Activated CD4-positive, alpha-beta memory T cell treated with anti-CD3 and anti-CD28 coated beads, Interleukin-2, amount 10 ng/mL, durations not matched to agents 7 days and 5 days (primary cell): Measurements from ENCODE around the gene PLA2G1B. TPM values are rescaled to one million over a fixed set of nuclear protein-coding genes. Genes with fewer than 3 reads are reported as not detected.

Source experiments
- CTCF ChIA-PET: fragments of 350-600 bp; sonication (Branson Sonifier 250); formaldehyde crosslinking; loops from one replicate; lab custom pipeline; 2021; ENCODE audit warnings: antibody characterized with exemption, inconsistent platforms; lab: Charles Lee
- POLR2A ChIA-PET: fragments of 350-600 bp; sonication (Branson Sonifier 250); formaldehyde crosslinking; loops from one replicate; lab custom pipeline; 2021; ENCODE audit warnings: antibody characterized with exemption; lab: Charles Lee
- DNase-seq: peaks from one replicate; pipeline ENCODE4 v3.0.0-alpha.2; 2020
- H3K27ac Mint-ChIP-seq: one replicate; pipeline ENCODE4 v1.8.0; 2021; ENCODE audit warnings: mild to moderate bottlenecking, mixed read lengths
- H3K27me3 Mint-ChIP-seq: one replicate; pipeline ENCODE4 v1.8.0; 2021; ENCODE audit warnings: mixed read lengths
- H3K36me3 Mint-ChIP-seq: one replicate; pipeline ENCODE4 v1.8.0; 2021; ENCODE audit warnings: low read depth, mixed read lengths
- H3K4me1 Mint-ChIP-seq: one replicate; pipeline ENCODE4 v1.8.0; 2021; ENCODE audit warnings: mixed read lengths
- H3K4me3 Mint-ChIP-seq: one replicate; pipeline ENCODE4 v1.8.0; 2021; ENCODE audit warnings: mild to moderate bottlenecking, mixed read lengths
- H3K9me3 Mint-ChIP-seq: one replicate; pipeline ENCODE4 v1.8.0; 2021; ENCODE audit warnings: mixed read lengths
- total RNA-seq, 2 experiments: library from RNA; stranded (reverse); gene quantifications; one replicate each; pipeline ENCODE4 v1.2.3, GENCODE V29; 2021

PLA2G1B gene
- total RNA-seq, 2 experiments from 2014 or later: not detected

GRCh38 chr12:120332523-120332922 is 4.9 kb upstream of the PLA2G1B start:
- Mint-ChIP-seq H3K4me3 (no peak overlapping the region), H3K4me1 (no peaks in the 10 kb centered on the region), H3K27me3 (peaks cover 7% of the 10 kb centered on the region), H3K27ac (no peak overlapping the region), H3K36me3 (peaks cover 5% of the 10 kb centered on the region), H3K9me3 (peaks cover 14% of the 10 kb centered on the region)
- ChIA-PET CTCF (no interaction called here), POLR2A (no interaction called here)
- DNase-seq: no peak

GRCh38 chr12:120332041-120332440 is 4.5 kb upstream of the PLA2G1B start:
- DNase-seq: no peak
- Mint-ChIP-seq H3K27me3 (peaks cover 5% of the 10 kb centered on the region), H3K9me3 (peaks cover 10% of the 10 kb centered on the region), H3K4me1 (no peaks in the 10 kb centered on the region), H3K36me3 (peaks cover 3% of the 10 kb centered on the region), H3K27ac (no peak overlapping the region), H3K4me3 (no peak overlapping the region)
- CTCF ChIA-PET: no interaction called here
- POLR2A ChIA-PET: no interaction called here

- H3K36me3 Mint-ChIP-seq: no peaks in the 10 kb centered on the region
- DNase-seq: no peak
- no peak overlapping the region for H3K4me3 Mint-ChIP-seq
- no peaks in the 10 kb centered on the region for H3K4me1 Mint-ChIP-seq
- no peak overlapping the region for H3K27ac Mint-ChIP-seq
- CTCF ChIA-PET: no interaction called here
- peaks cover 5% of the 10 kb centered on the region for H3K27me3 Mint-ChIP-seq
- POLR2A ChIA-PET: no interaction called here
- H3K9me3 Mint-ChIP-seq: peaks cover 6% of the 10 kb centered on the region
These were observed 3.8 kb upstream of the PLA2G1B start for GRCh38 chr12:120331390-120331789.

GRCh38 chr12:120328228-120328627 is 649 bp upstream of the PLA2G1B start:
- Mint-ChIP-seq H3K27ac (no peak overlapping the region), H3K4me1 (peaks cover 7% of the 10 kb centered on the region), H3K4me3 (no peak overlapping the region), H3K9me3 (no peaks in the 10 kb centered on the region), H3K27me3 (peaks cover 3% of the 10 kb centered on the region), H3K36me3 (no peaks in the 10 kb centered on the region)
- POLR2A ChIA-PET: no interaction called here
- CTCF ChIA-PET: no interaction called here
- no peak for DNase-seq

GRCh38 chr12:120324841-120325417 is 2.6 kb downstream of the PLA2G1B start:
- ChIA-PET POLR2A (interaction anchor here (4.0 kb wide), 1 partner anchor 33 kb away, joined by 19 read pairs; the partner anchor contains the start of genes RNU4-1 and RNU4-2), CTCF (interaction anchor here (0.7 to 3.9 kb wide), 5 partner anchors 11 to 98 kb away, joined by 3 to 16 read pairs (median 7); partner anchors contain the start of gene SIRT4)
- Mint-ChIP-seq H3K27me3 (peaks cover 3% of the 10 kb centered on the region), H3K36me3 (no peaks in the 10 kb centered on the region), H3K4me1 (peaks cover 7% of the 10 kb centered on the region), H3K4me3 (no peak overlapping the region), H3K27ac (no peak overlapping the region), H3K9me3 (no peaks in the 10 kb centered on the region)
- DNase-seq: no peak

GRCh38 chr12:120323772-120324171 is 3.8 kb downstream of the PLA2G1B start:
- H3K36me3 Mint-ChIP-seq: no peaks in the 10 kb centered on the region
- no peak for DNase-seq
- no peak overlapping the region for H3K4me3 Mint-ChIP-seq
- H3K27ac Mint-ChIP-seq: no peak overlapping the region
- CTCF ChIA-PET: interaction anchor here (1.7 to 2.1 kb wide), 2 partner anchors 10 to 21 kb away, joined by 7 read pairs; partner anchors contain the start of gene SIRT4
- POLR2A ChIA-PET: interaction anchor here (4.0 kb wide), 1 partner anchor 32 kb away, joined by 19 read pairs; the partner anchor contains the start of genes RNU4-1 and RNU4-2
- H3K4me1 Mint-ChIP-seq: peaks cover 7% of the 10 kb centered on the region
- H3K9me3 Mint-ChIP-seq: no peaks in the 10 kb centered on the region
- peaks cover 3% of the 10 kb centered on the region for H3K27me3 Mint-ChIP-seq

GRCh38 chr12:120321382-120322202 is 6.0 kb downstream of the PLA2G1B start:
- Mint-ChIP-seq H3K4me1 (peaks cover 20% of the 10 kb centered on the region), H3K36me3 (no peaks in the 10 kb centered on the region), H3K27ac (no peak overlapping the region), H3K27me3 (peaks cover 3% of the 10 kb centered on the region), H3K4me3 (no peak overlapping the region), H3K9me3 (no peaks in the 10 kb centered on the region)
- ChIA-PET CTCF (interaction anchor here (1.1 to 2.1 kb wide), 3 partner anchors 18 to 20 kb away, joined by 3 to 7 read pairs (median 3); partner anchors contain the start of gene SIRT4), POLR2A (interaction anchor here (11.5 kb wide), 1 partner anchor 30 kb away, joined by 127 read pairs; the partner anchor contains the start of genes RNU4-1 and RNU4-2)
- DNase-seq: no peak

- POLR2A ChIA-PET: interaction anchor here (0.8 to 11.5 kb wide), 9 partner anchors 9 to 1082 kb away, joined by 3 to 127 read pairs (median 3); partner anchors contain the start of genes RNF34, RNU4-1, RNU4-2 and RPLP0
- no peaks in the 10 kb centered on the region for H3K27me3 Mint-ChIP-seq
These were observed 10.1 kb downstream of the PLA2G1B start for GRCh38 chr12:120317224-120318105.

GRCh38 chr12:120316798-120317223 is 10.8 kb downstream of the PLA2G1B start:
- Mint-ChIP-seq H3K4me1 (peaks cover 14% of the 10 kb centered on the region), H3K27ac (peak overlapping the region; percentile 78), H3K9me3 (no peaks in the 10 kb centered on the region), H3K27me3 (no peaks in the 10 kb centered on the region), H3K36me3 (no peaks in the 10 kb centered on the region), H3K4me3 (peak overlapping the region; percentile 80)
- POLR2A ChIA-PET: interaction anchor here (0.8 to 11.5 kb wide), 8 partner anchors 9 to 1083 kb away, joined by 3 to 127 read pairs (median 4); partner anchors contain the start of genes RNF34, RNU4-1, RNU4-2 and RPLP0
- CTCF ChIA-PET: interaction anchor here (0.7 to 1.6 kb wide), 8 partner anchors 9 to 245 kb away, joined by 3 to 15 read pairs (median 4); partner anchors contain the start of genes RPLP0 and SIRT4
- DNase-seq: no peak

More at GRCh38 chr12:120317224-120318105, 10.1 kb downstream of the PLA2G1B start:
- CTCF ChIA-PET: interaction anchor here (0.6 to 1.6 kb wide), 10 partner anchors 9 to 244 kb away, joined by 3 to 15 read pairs (median 4); partner anchors contain the start of genes RPLP0 and SIRT4
- H3K9me3 Mint-ChIP-seq: no peaks in the 10 kb centered on the region
- peak overlapping the region; percentile 78 for H3K27ac Mint-ChIP-seq
- peak overlapping the region; percentile 80 for H3K4me3 Mint-ChIP-seq
- no peaks in the 10 kb centered on the region for H3K36me3 Mint-ChIP-seq
- DNase-seq: peak; percentile 100
- peaks cover 14% of the 10 kb centered on the region for H3K4me1 Mint-ChIP-seq

GRCh38 chr12:120314220-120314619 is 13.4 kb downstream of the PLA2G1B start:
- no peak for DNase-seq
- CTCF ChIA-PET: interaction anchor here (0.6 to 4.8 kb wide), 7 partner anchors 10 to 152 kb away, joined by 3 to 25 read pairs (median 4); partner anchors contain the start of genes RNU4-1 and SIRT4
- Mint-ChIP-seq H3K36me3 (no peaks in the 10 kb centered on the region), H3K27me3 (no peaks in the 10 kb centered on the region), H3K4me1 (peaks cover 14% of the 10 kb centered on the region), H3K4me3 (no peak overlapping the region), H3K27ac (no peak overlapping the region), H3K9me3 (no peaks in the 10 kb centered on the region)
- POLR2A ChIA-PET: interaction anchor here (2.0 to 11.5 kb wide), 2 partner anchors 12 to 22 kb away, joined by 7 to 127 read pairs; partner anchors contain the start of genes RNU4-1, RNU4-2 and SIRT4

- Mint-ChIP-seq H3K36me3 (no peaks in the 10 kb centered on the region), H3K4me3 (peak within 1 kb of the TSS; percentile 87), H3K27ac (peak within 1 kb of the TSS; percentile 59), H3K9me3 (no peaks in the 10 kb centered on the region), H3K4me1 (peaks cover 9% of the 10 kb centered on the region), H3K27me3 (no peaks in the 10 kb centered on the region)
- POLR2A ChIA-PET: interaction anchor here (0.8 to 2.4 kb wide), 9 partner anchors 10 to 194 kb away, joined by 3 to 222 read pairs (median 4); partner anchors contain the start of genes DYNLL1, RNU4-1, RNU4-2 and RPLP0
- peak; percentile 92 for DNase-seq
- CTCF ChIA-PET: interaction anchor here (0.6 to 2.9 kb wide), 29 partner anchors 11 to 1075 kb away, joined by 3 to 68 read pairs (median 4); partner anchors contain the start of genes COX6A1, PLA2G1B, RNU4-1 and RNU4-2
These were observed 25.4 kb downstream of the PLA2G1B start, which contains the start of gene SIRT4 for GRCh38 chr12:120301962-120302815. TSS of gene SIRT4 (plus strand) at chr12:120302321. CDS start at chr12:120303562, 1,241 bp downstream.
